HG02571 (cell line): ENCODE results near the gene GCFC2.
"Not testable (repeated sequence)": the region's sequence is repeated elsewhere in the genome, so short reads cannot be mapped to it uniquely, and the experiment has no call there.

ENCODE experiments used
- ATAC-seq: cut with Tn5 transposase; IDR thresholded peaks from one replicate; pipeline ENCODE4 v1.9.1; 2021; ENCODE audit warnings: mild to moderate bottlenecking, moderate library complexity; ENCODE audit not compliant: unreplicated experiment

Gene GCFC2

DNA sequence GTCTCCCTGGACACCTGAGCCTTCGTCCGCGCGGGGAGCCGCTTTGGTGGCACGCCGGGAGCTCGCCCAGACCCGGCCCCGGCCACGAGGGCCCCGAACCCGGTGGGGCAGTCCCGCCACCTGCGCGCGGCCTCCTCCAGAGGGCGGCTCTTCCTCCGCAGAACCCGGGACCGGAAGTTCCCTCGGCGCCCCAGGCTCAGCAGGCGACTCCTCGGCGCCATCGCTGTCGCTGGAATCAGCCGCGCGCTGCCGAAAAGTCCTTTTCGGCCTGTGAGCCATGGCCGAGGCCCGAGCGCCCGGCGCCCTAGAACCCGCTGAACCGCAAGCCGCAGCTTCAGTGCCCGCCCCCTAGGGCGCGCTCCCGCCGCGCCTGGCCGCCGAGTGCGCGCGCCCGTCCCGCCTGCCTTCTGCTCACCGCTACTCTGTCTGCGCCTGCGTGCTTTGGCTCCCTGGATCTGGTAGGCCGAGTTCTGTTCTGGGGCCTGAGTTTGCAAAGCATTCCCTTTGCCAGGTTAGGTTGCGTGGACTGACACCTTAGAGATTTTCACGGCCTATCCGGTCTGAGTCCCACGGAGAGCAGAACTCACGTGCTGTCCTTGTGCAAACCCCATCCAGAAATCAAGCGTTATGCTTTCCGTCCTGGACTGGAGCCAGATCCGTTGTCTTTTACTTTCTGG lies at the start of gene GCFC2:
Gene GCFC2 (minus strand): TSS at position 339 of the 677 bp plus-strand sequence. CDS start 60 bp downstream, at position 279.
- peak; percentile 95 for ATAC-seq

DNA sequence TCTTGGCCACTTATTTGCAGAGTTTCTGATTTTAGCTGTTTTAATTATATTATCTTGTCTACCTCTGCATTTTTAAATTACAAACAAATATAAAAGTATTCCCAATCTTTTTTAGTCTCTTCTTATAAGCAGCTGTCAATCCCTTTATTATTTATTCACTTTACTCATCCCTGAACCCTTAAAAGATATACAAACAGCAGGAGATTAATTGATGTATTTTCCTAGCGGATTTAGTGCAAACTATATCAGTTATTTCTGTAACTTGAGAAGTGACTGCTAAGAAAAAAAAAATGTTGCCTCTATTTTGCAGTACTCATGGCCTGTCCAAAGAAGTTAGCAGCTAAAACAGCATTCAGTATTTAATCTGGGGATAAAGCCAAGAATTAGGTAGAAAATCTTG lies 42.1 kb upstream of the GCFC2 start:
- ATAC-seq, result no peak

- no peak for ATAC-seq
Observed at GRCh38 chr2:75751824-75752468, 41.2 kb upstream of the GCFC2 start.

DNA sequence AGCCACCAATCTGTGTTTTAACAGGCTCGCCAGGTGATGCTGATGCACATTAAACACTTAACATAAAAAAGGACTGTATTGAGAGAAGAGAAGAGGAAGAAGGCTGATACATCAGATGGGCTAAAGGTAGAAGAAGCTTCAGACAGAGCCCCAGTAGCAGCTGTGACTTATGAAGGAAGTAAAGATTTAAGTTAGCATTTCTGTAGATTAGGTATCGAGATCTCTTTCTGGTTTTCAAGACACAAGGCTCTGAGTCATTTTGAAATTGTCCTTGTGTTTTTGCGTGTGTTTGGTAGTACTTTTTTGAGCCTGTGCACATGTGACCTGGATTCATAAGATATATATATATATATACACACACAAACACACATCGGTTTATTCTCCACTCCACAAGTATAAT lies 40.6 kb upstream of the GCFC2 start:
- ATAC-seq, result no peak

DNA sequence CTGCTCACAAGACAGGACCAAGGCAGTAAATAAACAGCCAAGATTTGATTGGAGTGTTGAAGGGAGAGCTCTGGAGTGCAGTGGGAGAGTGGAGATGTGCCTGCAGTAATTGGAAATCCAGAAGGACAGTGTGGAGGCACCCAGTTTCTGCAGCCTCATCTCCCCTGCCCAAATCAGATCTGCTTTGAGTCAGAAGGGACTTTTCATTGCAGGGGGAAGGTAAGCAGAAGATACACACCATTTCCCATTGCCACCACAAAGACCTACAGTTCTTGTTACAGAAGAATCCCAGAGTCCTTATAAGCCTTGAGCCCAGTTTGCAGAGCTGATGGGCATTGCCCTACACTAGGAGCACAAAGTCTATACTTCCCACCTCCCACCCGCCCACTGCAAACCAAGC lies 27.2 kb upstream of the GCFC2 start:
- ATAC-seq, result no peak

GRCh38 chr2:75736276-75736675 lies 25.6 kb upstream of the GCFC2 start:
- no peak for ATAC-seq

GRCh38 chr2:75729861-75730260 lies 19.1 kb upstream of the GCFC2 start:
- no peak for ATAC-seq

DNA sequence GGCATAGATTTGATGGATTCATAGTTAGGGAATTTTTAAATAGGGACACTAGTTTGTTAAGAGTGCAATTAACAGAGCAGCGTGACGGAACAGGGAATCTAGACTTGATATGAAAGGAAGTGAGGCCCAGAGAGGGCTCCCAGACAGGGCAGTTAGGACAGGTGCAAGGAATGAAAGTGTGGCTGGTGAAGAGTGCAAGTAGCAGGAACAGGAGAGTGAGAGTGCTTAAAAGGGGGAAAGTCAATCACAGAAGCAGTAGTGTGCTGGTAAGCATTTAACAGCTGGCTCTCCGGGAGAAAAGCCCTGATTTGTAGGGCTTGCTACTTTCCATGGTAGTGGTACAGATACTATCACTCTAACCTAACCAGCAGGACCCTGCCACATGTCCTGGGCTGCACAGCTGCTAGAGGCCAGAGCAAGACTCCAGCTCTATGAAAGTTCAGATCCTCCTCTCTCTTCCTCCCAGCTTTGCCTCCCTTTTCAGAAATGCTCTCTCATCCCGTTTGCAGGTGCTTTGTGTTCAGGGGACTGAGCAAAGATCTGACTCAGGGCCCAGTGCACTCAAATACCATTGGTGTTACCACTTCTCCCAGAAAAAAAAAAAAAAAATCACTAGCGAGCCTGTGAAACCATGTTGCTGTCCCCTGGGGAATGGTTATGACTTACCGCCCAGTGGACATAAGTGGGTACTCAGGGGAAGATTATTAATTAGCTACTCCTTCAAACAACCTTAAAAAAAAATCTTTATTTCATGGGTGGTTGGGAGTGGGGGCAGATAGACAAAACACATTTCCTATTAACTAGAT lies 18.1 kb upstream of the GCFC2 start:
- no peak for ATAC-seq

- no peak for ATAC-seq
Observed at GRCh38 chr2:75722687-75723086, 12.0 kb upstream of the GCFC2 start.

- no peak for ATAC-seq
Observed at GRCh38 chr2:75720525-75720924, 9.8 kb upstream of the GCFC2 start.

DNA sequence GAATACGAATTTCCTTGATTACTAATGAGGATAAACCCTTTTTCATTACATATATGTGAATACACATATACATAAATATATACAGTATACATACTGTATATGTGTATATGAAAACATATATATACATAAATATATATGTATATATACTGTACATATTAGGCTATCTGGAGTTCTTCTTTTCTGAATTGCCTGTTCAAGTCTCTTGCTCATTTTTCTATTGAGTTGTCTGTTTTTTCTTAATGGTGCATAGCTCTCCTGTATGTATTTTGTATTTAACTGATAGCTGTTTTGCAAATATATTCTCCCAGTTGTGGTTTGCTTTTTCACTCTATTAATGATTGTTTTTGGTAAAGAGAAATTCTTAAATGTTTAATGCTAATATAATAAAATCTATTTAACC lies 8.9 kb upstream of the GCFC2 start:
- ATAC-seq, result no peak

DNA sequence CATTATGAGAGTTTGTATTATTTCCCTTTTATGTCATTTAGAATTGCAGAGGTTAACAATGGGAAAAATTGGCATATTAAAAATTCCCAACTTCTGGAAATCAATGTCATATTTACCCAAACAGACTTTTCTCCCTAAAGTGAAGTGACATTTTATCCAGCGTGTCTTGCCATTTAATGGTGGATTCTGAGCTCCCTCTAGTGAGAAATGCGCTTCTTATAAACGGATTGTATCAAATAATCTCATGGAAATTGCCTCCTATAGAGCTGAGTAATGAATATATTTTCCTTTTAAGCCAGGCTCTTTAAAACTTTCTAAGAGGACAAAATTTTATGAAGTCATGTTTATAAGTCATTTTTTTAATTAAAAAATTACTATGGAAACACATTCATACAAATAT lies 5.7 kb upstream of the GCFC2 start:
- no peak for ATAC-seq

GRCh38 chr2:75711590-75711989 lies 875 bp upstream of the GCFC2 start:
- ATAC-seq, result not testable (repeated sequence)

DNA sequence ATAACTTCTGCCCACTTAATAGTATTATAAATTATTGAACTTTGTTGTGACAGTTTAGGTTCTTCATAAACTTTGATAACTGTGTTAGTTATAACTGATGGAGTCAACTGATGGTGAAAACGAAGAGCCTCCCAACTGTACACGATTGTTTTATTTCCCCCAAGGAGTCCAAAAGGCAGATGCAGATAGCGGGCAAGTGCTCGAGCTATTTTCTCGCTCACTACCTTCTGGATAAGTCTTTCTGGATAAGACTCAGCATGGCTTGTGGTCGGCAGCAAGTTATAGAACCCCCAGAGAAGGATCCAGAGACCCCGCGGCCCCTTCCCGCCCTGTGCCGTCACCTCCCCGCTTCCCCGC lies 517 bp downstream of the GCFC2 start:
- ATAC-seq, result peak; percentile 21

DNA sequence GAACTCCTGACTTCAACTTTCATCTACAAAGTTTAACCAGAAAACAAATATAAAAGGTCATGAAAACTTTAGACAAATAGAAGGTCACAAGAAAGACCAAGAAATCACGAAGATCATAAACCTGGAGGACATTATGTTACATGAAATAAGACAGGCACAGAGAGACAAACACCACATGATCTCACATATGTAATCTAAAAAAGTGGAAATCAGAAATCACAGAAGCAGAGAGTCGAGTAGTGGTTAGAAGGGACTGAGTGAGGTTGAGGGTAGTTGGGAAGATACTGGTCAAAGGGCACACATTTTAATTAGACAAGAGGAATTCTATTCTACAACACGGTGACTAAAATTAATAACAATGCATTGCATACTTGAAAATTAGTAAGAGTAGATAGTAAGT lies 1.4 kb downstream of the GCFC2 start:
- no peak for ATAC-seq

GRCh38 chr2:75707901-75708300 lies 2.8 kb downstream of the GCFC2 start:
- ATAC-seq, result no peak

DNA sequence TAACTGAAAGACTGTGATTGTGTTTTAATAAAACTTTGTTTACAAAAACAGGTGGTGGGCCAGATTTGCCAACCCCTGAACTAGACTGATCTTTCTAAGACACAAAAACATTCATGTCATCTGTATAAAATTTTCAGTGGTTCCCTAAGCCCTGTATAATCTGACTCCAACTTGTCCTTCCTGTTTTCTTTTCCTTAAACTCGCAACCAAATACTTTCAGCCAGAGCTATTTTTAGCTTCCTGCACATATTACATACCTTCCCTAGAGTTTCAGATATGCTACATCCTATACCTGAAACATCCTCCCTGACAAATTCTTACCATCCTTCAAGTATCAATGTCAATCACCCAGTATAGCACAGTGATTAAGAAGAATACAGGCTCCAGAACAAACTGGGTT lies 4.8 kb downstream of the GCFC2 start:
- ATAC-seq, result no peak

- no peak for ATAC-seq
Observed at GRCh38 chr2:75703589-75704287, 7.0 kb downstream of the GCFC2 start.

DNA sequence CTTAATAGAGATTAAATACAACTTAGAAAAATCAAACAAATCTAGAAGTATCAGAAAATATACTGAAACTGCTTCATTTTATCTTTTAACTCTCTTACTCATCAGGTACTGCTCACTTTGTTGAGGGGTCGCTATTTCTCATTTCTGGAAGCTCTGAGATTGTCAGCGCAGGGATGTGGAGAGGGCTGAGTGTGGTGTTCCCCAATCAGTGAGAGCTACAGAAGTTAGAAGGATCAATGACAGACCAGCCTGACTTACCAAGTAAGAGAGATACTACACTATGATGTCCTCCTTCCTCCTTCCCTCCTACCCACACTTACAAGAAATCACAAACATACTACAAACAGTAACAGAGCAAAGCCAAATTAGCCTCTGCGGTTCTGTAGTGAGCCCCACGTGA lies 8.1 kb downstream of the GCFC2 start:
- ATAC-seq, result no peak

GRCh38 chr2:75698918-75699317 lies 11.8 kb downstream of the GCFC2 start:
- ATAC-seq, result no peak

DNA sequence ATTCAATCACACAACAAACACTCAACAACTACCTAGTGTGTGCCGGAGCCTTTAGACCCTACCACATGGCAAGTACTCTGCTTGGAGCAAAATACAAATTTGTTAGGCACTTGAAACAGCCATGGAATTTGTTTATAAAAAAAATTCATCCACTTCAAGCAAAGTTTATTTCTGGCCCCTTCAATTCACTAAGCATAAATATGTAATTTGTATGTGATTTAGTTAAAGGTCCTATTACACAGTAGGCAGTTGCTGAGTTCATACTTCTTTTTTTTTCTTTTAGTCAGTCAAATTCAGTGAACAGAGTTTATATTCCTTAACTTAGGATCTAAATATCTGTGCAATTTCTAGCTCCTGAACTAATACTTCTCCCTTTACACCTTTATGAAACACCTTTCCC lies 22.5 kb downstream of the GCFC2 start:
- ATAC-seq, result no peak
